ENCODE data around the gene C3.

C3 gene

GRCh38 chr19:6730941-6731670, 10.7 kb upstream of the C3 start:
- DNase-seq (ENCODE audit: low read depth) = no peak

- DNase-seq (ENCODE audit: low read depth) = peak; percentile 27
These were observed 9.8 kb upstream of the C3 start for GRCh38 chr19:6730153-6730804.

GRCh38 chr19:6729573-6730152, 9.2 kb upstream of the C3 start:
- DNase-seq (ENCODE audit: low read depth) = no peak

GRCh38 chr19:6728346-6728745, 7.9 kb upstream of the C3 start:
- no peak for DNase-seq (ENCODE audit: low read depth)

- DNase-seq (ENCODE audit: low read depth) = no peak
These were observed 5.2 kb upstream of the C3 start for GRCh38 chr19:6725513-6726231.

GRCh38 chr19:6724631-6725492, 4.4 kb upstream of the C3 start:
- no peak for DNase-seq (ENCODE audit: low read depth)

GRCh38 chr19:6723738-6724137, 3.3 kb upstream of the C3 start:
- peak; percentile 77 for DNase-seq (ENCODE audit: low read depth)

- peak; percentile 76 for DNase-seq (ENCODE audit: low read depth)
These were observed 2.7 kb upstream of the C3 start for GRCh38 chr19:6723108-6723618.

- no peak for DNase-seq (ENCODE audit: low read depth)
These were observed 1.3 kb upstream of the C3 start for GRCh38 chr19:6721773-6722172.

GRCh38 chr19:6721138-6721474, 656 bp upstream of the C3 start:
- DNase-seq (ENCODE audit: low read depth) = no peak

GRCh38 chr19:6719992-6720368, 470 bp downstream of the C3 start:
- no peak for DNase-seq (ENCODE audit: low read depth)

- no peak for DNase-seq (ENCODE audit: low read depth)
These were observed 949 bp downstream of the C3 start for GRCh38 chr19:6719540-6719861.

GRCh38 chr19:6718741-6719539, 1.5 kb downstream of the C3 start:
- peak; percentile 41 for DNase-seq (ENCODE audit: low read depth)

- DNase-seq (ENCODE audit: low read depth) = no peak
These were observed 2.2 kb downstream of the C3 start for GRCh38 chr19:6718111-6718740.

- no peak for DNase-seq (ENCODE audit: low read depth)
These were observed 2.9 kb downstream of the C3 start for GRCh38 chr19:6717441-6717971.

- no peak for DNase-seq (ENCODE audit: low read depth)
These were observed 3.4 kb downstream of the C3 start for GRCh38 chr19:6717036-6717435.

- no peak for DNase-seq (ENCODE audit: low read depth)
These were observed 3.9 kb downstream of the C3 start for GRCh38 chr19:6716610-6716970.

- DNase-seq (ENCODE audit: low read depth) = no peak
These were observed 5.5 kb downstream of the C3 start for GRCh38 chr19:6714749-6715555.
